Superior temporal gyrus (tissue), 1 donor: ENCODE measurements around the gene CMTM8.
"Not testable (repeated sequence)": the region's sequence is repeated elsewhere in the genome, so short reads cannot be mapped to it uniquely, and the experiment has no call there.

Source experiments
- DNase-seq: peaks from one replicate; pipeline ENCODE4 v3.0.0-alpha.2; 2016; ENCODE audit errors: extremely low spot score

The CMTM8 gene, protein sequence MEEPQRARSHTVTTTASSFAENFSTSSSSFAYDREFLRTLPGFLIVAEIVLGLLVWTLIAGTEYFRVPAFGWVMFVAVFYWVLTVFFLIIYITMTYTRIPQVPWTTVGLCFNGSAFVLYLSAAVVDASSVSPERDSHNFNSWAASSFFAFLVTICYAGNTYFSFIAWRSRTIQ

DNA sequence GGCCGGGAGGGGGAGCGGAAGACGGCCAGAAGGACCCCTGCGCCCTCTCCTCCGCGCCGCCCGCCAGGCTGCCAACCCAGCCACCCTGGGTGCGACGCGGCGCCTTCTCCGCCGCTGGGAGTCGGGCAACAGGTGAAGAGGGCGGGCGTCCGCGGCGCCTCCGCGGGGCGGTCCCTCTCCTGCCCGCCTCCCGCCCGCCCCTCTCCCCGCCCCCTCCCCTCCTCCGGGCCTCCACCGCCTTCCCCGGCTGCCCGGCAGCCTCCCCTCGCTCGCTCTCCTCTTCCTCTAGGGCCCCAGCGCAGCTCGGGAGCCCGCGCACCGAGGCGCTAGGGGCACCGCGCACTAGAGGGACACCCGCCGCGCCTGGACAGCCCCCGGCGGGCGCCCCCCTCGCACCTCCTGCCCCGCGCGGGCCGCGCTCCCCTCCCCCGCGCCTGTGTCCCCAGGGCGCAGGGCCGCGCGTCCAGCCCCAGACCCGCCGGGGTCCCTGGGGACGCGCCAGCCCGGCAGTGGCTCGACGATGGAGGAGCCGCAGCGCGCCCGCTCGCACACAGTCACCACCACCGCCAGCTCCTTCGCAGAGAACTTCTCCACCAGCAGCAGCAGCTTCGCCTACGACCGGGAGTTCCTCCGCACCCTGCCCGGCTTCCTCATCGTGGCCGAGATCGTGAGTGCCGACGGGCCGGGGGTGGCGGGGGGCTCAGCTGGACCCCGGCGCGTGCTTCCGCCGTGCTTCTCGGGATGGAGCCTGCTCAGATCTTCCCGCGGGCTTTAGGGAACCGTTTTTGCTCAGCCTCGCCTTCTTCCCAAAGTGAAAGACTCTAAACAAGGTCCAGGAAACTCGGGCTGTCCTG lies at the start of gene CMTM8:
Gene CMTM8 (plus strand): TSS at position 228 of the 854 bp plus-strand sequence. CDS start 293 bp downstream, at position 521.
- no peak for DNase-seq

DNA sequence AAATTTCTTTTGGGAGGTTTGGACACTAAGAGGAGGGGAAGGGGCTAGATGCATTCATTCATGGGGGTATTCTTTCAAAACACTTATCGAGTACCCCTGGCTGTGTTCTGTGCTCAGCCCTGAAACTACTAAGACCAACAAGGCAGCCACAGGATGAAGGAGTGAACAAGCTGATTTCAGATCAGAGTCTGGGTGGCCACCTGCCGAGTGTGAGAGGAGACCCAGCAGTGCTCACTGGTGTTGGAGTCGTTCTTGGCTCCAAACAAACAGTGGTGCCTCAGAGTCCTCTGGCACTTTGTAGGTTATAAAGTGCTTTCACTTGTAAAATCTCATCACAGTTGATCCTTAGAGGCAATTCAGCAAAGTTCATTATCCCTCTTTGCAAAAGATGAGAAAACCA lies 48.8 kb upstream of the CMTM8 start:
- no peak for DNase-seq

DNA sequence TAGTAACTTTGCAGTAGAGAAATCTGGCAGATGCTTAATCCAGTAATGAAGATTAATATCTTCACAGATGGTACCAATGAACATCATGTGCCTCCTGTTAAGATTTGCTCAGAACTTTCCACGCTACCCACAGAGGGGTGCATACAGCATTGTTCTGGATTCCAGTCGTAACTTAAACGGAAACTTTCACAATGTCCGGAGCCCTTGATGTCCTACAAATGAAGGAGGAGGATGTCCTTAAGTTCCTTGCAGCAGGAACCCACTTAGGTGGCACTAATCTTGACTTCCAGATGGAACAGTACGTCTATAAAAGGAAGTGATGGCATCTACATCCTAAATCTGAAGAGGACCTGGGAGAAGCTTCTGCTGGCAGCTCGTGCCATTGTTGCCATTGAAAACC lies 47.9 kb upstream of the CMTM8 start:
- DNase-seq: not testable (repeated sequence)

DNA sequence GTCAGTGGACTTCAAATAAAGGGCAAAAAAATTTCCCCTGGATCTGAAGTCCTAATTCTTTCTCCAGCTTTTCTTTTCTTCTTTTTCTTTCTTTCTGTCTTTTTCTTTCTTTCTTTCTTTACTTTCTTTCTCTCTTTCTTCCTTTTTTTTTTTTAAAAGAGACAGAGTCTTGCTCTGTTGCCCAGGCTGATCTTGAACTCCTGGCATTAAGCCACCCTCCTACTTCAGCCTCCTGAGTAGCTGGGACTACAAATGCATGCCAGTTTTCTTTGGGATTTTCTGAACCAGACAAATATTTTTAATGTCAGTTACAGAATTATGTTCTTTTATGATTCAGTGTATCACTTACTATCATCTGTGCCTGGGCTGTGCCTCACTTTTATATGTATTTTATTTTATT lies 45.4 kb upstream of the CMTM8 start:
- no peak for DNase-seq

DNA sequence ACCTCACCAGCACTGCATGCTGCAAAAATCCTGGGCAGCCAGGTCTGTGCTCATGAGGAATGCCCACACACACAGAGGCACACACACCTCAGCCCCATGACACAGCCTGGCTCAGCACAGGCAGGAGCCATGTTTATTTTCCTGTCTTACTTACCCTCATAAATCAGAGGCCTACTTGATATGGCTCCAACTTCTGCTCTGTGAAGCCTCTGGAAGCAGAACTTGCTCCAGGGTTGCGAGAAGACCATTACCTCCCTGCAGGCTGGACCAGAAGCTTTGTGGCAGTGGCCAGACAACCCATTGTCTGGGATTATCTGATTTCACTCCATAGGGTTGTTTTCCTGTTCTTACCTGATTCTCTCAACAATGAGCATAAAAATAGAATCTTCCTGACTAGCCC lies 43.8 kb upstream of the CMTM8 start:
- no peak for DNase-seq

DNA sequence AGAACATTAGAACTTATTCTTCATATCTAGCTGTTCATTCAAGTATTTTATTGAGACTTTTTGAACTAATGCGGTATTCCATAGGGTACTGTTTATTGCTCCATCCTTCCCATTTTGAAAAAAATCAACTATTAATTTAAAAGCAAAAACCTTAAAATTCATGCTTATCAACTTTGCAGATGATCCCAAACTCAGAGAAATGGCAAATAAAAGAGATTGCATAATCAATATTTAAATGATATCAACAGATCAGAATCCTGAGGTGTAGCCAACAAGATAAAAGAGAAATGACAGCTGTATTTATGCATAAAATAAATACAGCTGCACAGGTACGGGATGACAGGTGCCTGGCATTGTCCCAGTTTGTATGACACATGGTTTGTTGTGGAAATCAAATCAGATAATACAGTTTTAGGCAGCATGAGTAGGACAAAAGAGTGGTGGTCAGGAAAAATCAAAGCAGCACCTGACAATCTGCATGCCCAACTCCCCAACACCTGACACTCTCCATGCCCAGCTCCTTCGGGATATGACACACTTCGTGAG lies 42.4 kb upstream of the CMTM8 start:
- no peak for DNase-seq

DNA sequence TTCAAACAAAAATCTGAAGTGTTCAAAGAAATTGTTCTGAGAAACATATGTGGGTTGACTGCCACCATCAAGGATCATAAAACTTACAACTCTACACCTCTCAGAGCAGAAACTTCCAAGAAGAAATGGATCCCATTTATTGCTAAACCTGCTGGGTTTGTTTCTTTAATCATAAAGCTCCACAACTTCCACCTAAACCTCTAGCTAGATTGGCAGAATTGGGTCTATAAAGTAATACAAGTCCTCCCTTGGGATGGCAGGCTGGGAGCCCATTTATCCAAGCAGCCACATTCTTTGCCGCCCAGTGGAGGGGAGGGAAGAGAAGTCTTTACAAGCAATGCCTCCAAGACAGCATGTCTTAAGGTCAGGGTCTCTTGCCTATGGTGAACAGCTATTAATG lies 40.5 kb upstream of the CMTM8 start:
- no peak for DNase-seq

DNA sequence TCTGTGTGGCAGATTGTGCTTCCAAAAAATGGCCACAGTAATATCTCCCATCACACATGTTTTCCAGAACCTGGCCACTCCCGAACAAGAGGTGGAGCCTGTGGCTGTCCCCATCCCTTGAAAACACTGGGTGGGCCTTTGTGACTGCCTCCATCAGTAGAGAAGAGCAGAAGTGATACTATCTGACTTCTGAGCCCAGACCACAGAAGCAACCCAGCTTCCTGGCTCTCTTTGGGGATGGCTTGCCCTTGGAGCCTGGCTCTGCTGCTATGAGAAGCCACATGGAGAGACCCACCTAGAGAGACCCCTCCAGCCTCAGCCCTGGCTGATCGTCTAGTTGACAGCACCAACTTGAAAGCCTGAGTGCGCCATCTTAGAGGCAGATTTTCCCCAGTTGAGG lies 39.8 kb upstream of the CMTM8 start:
- DNase-seq: no peak

DNA sequence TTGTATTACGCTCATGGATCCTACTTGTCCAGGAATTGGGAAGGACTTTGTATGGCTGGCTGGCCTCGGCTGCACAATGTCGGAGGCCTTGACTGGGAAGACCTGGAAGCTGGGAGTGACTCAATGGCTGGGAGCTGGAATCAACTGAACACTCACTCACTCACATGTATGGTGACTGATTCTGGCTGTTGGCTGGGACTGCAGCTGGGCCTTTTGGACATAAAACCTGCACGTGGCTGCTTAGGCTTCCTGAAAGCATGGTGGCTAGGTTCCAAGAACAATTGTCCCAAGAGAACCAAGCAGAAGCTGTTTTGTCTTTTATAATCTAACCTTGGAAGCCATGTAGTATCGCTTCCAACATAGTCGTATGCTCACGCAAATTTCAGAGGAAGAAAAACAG lies 38.0 kb upstream of the CMTM8 start:
- no peak for DNase-seq

DNA sequence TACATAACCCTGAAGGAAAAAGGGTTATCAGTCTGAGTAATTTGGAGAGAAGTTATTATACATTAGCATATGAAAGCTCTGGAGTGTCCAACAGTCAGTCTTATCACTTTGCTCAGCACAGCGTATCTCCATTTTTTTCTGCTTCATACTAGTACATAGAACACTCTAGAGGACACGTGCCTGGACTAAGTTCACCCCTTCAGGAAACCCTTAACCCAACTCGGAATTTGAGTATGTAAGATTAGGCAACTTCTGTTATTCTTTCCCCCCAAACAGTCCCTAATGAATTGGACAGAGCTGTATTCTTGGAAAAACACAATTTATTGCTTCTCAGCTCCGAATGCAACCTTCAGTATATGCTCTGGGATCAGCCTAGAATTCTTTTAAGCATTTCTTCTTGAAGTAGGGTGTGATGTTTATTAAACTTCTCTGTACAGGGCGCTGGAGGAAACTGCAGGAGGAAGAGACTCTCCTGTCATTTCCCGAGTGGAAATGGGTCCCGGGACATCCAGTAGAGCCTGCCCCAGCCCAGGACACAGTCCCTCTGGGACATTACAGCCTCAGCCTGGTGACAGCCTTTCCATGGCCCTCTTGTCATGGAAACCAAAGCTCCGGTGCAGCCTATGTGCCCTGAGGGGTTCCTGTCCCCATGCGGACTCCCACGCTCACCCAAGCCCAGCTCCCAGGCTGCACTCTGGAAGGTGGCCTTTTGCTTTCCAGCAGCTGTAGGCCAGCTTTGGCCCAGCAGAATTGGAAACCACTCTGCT lies 37.3 kb upstream of the CMTM8 start:
- DNase-seq: no peak

DNA sequence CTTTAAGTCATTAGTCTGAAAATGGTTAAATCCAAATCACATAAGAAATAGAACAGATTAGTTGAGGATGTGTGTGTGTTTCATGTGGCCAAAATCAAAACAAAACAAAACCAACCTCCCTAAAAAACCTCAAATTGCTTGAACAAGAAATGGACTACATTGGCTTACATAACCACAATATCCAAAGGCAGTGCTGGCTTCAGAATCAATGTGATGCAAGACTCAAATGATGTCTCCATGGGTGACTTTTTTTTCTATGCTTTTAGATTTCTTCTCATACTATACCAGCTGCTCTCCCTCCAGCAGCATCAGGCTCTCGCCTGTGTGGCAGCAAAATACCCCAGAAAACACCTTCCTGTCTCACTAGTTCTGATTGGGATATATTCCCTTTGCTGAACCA lies 36.0 kb upstream of the CMTM8 start:
- no peak for DNase-seq

DNA sequence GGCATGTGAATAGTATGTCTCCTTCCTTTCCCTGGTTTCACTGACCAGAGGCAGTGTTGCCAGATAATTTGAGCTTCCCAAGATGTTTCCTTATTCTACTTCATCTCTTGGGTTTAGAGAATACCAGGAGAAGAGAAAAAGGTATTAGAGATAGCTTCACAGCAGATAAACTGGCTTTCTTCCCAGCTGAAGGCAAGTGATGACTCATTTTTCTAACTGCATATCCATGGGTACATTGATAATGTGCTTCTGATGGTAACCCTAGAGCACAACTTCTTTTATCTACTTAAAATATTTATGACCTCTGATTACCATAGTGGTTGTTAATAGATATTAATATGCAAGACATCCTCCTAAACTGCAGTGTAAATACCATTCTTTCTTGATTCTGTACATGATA lies 34.6 kb upstream of the CMTM8 start:
- DNase-seq: peak; percentile 31

DNA sequence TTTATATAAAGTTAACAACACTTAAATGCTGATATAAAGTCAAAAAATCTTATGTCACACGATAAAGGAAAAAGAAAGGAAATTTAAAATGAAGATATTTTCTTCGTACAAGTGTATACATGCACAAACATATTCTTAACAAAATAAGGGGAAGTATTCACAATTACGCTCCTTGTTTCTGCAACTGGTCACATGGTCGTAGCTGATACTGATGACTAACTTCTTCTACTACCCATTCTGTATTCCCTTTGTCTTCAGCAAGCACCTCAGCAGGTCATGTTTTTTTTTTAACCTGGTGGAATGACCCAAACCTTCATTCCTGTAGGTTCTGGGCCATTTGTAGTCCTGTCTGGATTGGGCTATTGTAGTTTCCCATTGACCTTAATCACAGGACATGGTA lies 30.0 kb upstream of the CMTM8 start:
- no peak for DNase-seq

DNA sequence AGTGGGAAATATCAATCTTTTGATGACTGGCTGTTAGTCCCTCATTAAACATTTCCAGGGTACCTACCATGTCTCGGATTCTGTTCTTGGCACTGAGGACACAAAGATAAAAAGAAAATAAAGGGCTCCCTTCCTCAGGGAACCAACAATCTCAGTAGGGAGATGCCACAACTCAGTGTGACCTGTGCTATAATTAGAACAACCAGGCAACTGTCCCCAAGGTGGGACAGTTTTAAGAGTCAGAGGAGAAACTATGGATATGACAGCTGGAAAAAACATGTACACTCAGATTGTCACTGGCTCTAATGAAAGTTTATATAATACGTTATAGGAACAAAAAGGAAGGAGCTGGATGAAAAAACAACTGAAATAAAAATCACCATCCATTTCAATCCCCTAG lies 23.3 kb upstream of the CMTM8 start:
- no peak for DNase-seq

DNA sequence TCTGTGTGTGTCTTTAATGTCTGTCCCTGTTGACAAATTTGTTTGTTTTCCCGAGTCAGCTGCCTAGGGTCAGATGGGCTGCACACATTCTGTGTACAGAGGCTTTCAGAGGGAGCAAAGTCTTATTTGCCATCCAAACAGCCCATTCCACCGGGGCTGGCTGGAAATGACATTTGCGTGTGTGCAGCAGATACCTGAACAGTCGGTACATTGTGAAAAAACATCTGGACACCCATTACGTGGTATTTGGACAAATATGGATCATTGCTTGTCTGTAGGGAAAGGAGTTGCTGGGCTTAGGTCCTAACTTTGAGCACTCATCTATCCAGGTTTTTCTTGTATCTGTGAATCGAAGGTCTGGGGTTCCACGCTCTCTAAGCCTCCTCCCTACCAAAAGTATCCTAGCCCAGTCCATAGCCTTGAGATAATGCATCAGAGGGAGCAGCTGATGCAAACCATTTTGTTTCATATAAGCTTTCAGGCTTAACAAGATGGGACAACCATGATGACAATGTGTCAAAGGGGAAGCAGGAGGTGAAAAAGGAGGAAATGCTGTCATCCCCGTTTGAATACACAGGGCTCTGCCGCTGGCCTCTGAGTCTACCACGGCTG lies 22.2 kb upstream of the CMTM8 start:
- no peak for DNase-seq

DNA sequence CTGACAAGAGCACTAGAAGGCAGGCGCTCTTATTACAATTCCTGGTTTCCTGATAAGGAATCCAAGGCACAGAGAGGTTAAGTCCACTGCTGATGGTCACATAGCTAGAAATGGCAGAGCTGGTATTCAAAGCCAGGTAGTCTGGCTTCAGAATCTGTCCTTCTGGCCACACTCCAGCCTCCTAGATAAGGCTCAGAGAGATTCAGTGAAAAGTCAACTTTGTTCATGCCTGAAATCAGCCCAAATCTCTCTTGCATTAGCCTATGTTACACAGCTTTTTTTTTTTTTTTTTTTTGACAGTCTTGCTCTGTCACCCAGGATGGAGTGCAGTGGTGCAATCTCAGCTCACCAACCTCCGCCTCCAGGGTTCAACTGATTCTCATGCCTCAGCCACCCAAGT lies 21.1 kb upstream of the CMTM8 start:
- DNase-seq: no peak

DNA sequence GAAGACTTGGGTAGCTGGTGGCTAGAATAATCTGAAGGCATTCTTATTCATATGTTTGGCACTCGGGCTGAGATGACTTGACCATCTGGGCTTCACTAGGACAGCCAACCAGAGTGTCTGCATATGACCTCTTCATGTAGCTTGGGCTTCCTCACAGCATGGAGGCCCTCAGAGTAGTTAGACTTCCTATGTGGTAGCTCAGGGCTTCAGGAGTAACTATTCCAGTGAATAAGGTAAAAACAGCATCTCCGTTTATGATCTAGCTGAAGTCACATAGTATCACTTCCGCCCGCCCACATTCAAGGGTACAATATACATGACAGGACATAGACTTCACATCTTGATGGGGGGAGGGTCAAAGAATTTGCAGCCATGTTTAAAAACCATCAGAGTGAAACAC lies 18.9 kb upstream of the CMTM8 start:
- DNase-seq: no peak

DNA sequence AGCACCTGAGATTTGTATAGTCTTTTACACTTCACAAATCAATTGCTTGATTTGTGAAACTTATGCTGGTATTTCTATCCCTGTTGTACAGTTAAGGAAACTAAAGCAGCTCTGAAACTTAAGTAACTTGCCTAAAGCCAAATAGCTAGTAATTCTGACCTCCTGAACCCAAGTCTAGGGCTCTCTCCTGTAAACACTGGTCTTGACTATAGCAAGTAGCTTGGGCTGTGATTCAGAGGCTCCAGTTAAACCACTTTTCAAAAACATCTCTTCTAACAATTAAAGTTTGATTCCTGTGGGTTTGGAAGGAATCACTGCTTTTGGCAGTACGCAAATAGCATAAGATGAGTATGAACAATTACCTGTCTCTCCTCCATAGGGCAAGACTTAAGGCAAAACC lies 18.5 kb upstream of the CMTM8 start:
- no peak for DNase-seq

DNA sequence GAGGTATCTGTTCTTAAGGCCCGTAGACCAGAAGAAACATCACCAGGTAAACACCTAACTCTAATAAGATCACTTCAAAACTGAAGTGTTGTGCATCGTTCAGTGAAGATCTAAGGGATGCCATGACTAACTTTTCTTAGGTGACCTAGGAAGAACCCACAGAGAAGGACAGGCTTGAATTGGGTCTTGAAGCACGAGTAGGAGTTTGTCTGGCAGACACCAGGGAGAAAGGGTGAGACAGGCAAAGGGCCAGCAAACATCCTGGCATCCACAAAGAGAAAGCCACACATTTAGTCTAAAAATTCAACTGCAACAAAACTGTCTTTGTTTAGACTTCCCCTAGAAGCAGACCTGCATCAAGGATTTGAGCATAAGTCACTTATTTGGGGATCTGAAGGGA lies 15.5 kb upstream of the CMTM8 start:
- DNase-seq: no peak

DNA sequence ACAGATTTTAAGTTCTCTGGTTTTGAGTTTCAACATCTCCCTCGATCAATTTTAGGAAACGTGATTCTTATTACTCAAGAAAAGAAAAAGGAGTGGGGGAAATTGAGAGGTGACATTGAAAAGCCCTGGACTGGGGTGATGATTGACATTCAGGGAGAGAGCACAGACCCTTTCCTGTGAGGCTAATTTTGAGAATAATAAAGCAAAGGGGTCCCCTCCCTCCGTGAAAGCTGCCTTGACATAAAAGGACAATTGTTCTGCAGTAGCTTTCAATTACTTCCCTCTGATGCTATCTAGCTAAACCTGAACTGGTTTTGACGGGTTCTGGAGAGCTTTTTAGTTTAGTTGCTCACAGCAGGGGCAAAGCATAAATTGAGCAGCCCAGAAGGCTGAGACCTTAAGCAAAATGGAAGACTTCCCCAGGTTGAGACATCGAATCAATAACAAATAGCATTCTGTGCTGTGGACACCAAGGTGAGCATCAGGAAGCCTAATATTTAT lies 14.4 kb upstream of the CMTM8 start:
- no peak for DNase-seq

DNA sequence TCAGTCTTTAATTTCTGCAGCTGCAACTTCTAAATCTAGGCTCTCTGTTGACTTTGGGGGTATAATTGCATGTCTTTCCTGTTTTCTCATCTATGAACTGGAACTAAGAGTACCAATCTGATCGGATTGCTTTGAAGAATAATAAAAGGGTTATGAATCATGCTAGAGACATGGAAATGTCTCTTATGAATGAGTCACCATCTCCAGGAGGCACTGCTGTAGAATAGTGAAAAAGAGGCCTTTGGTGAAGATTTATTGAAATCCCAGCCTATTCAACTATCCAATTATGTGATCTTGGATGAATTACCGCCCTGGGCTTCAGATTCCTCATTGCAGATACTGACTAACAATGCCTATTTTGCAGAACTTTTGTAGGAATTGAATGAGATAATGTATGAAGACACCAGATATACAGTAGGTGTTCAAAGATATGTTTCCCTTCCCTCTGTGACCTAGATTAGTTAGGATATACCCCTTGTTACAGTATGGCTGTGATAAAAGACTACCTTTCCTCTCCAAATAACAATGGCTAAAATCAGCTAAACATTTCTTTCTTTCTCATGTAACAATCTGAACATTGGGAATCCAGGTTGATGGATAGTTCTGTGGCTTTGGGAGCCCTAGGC lies 11.5 kb upstream of the CMTM8 start:
- DNase-seq: no peak
